B cell (primary cell): ENCODE data around the gene SFXN5. TPM values are rescaled to one million over a fixed set of nuclear protein-coding genes. Genes with fewer than 3 reads are reported as not detected.

ENCODE experiments used
- ATAC-seq: fragments of 200-7000 bp; cut with Tn5 transposase; one replicate; pipeline ENCODE4 v1.10.0; 2021; ENCODE audit warnings: low read depth, mild to moderate bottlenecking, moderate number of reproducible peaks, moderate library complexity
- CTCF ChIA-PET: fragments of 350-600 bp; sonication (Branson Sonifier 250); formaldehyde crosslinking; loops from one replicate; lab custom pipeline; 2021; ENCODE audit warnings: antibody characterized with exemption, inconsistent platforms; lab: Charles Lee
- POLR2A ChIA-PET: fragments of 350-600 bp; sonication (Branson Sonifier 250); formaldehyde crosslinking; loops from one replicate; lab custom pipeline; 2021; ENCODE audit warnings: antibody characterized with exemption; lab: Charles Lee
- DNase-seq: peaks from one replicate; pipeline ENCODE4 v3.0.0; 2013
- H2AFZ ChIP-seq: 2 replicates; pipeline ENCODE4 v1.6.1; 2012; ENCODE audit warnings: mild to moderate bottlenecking, low read depth, low read length; ENCODE audit not compliant: insufficient read depth, poor library complexity, severe bottlenecking
- H3K27ac ChIP-seq, 2 donors: 1 replicate in 1 of 2; 2 replicates in 1 of 2; pipeline ENCODE4 v1.5.1; 2012 to 2013; ENCODE audit warnings: low read length in 2 of 2, mild to moderate bottlenecking in 2 of 2, moderate library complexity in 1 of 2
- H3K27me3 ChIP-seq, 4 experiments: fragments of 200-600 bp in 1 of 4; sonication (generic) in 1 of 4; replicated peaks in 1 of 4; 1 replicate in 2 of 4; 2 replicates in 2 of 4; pipeline versions ENCODE4 v1.6.1 to v1.7.0; 2013 to 2016; ENCODE audit warnings: low read length in 3 of 4, mild to moderate bottlenecking in 2 of 4, mixed read lengths in 1 of 4, moderate library complexity in 1 of 4; ENCODE audit not compliant: insufficient read depth in 4 of 4, control insufficient read depth in 3 of 4; ENCODE audit errors: control extremely low read depth in 1 of 4
- H3K36me3 ChIP-seq, 2 experiments: replicated peaks in 1 of 2; 1 replicate in 1 of 2; 2 replicates in 1 of 2; pipeline versions ENCODE4 v1.6.1 to v1.7.1; 2013; ENCODE audit warnings: low read length in 1 of 2; ENCODE audit not compliant: insufficient read depth in 2 of 2, control insufficient read depth in 1 of 2; ENCODE audit errors: control extremely low read depth in 1 of 2, extremely low read depth in 1 of 2
- H3K4me1 ChIP-seq, 2 donors: fragments of 200-600 bp in 1 of 2; sonication (generic) in 1 of 2; 1 replicate in 1 of 2; 2 replicates in 1 of 2; pipeline versions ENCODE4 v1.5.1 to v1.6.1; 2013 to 2017; ENCODE audit warnings: low read length in 2 of 2; ENCODE audit not compliant: control insufficient read depth in 2 of 2, insufficient read depth in 2 of 2
- H3K4me2 ChIP-seq: replicated peaks from 2 replicates; pipeline ENCODE3; 2012; ENCODE audit warnings: mild to moderate bottlenecking, low read depth, low read length; ENCODE audit not compliant: poor library complexity, severe bottlenecking
- H3K4me3 ChIP-seq, 5 experiments: fragments of 200-600 bp in 1 of 5; sonication (generic) in 1 of 5; 1 replicate in 3 of 5; 2 replicates in 2 of 5; pipeline versions ENCODE4 v1.5.1 to v1.7.0; 2011 to 2016; ENCODE audit warnings: low read length in 4 of 5, mild to moderate bottlenecking in 4 of 5, low read depth in 2 of 5, control low read depth in 1 of 5, moderate library complexity in 1 of 5; ENCODE audit not compliant: insufficient read depth in 1 of 5; ENCODE audit errors: control extremely low read depth in 1 of 5, extremely low read depth in 1 of 5
- H3K79me2 ChIP-seq: fragments of 200-600 bp; sonication (generic); one replicate; pipeline ENCODE4 v1.6.0; 2016; ENCODE audit warnings: low read length; ENCODE audit not compliant: control insufficient read depth, insufficient read depth
- H3K9ac ChIP-seq: fragments of 200-600 bp; sonication (generic); 2 replicates; pipeline ENCODE4 v1.6.1; 2017; ENCODE audit warnings: mild to moderate bottlenecking, low read length, moderate library complexity
- H3K9me3 ChIP-seq, 3 donors: one replicate each; pipeline versions ENCODE4 v1.6.1 to v1.7.1; 2013; ENCODE audit warnings: low read length in 2 of 3; ENCODE audit not compliant: control insufficient read depth in 2 of 3, insufficient read depth in 1 of 3; ENCODE audit errors: control extremely low read depth in 1 of 3
- H4K20me1 ChIP-seq: 2 replicates; pipeline ENCODE4 v1.6.0; 2012; ENCODE audit warnings: mild to moderate bottlenecking, low read length; ENCODE audit not compliant: insufficient read depth, control insufficient read depth, poor library complexity, severe bottlenecking
- H3K27ac Mint-ChIP-seq: one replicate; pipeline ENCODE4 v1.8.0; 2021; ENCODE audit warnings: mixed read lengths
- H3K27me3 Mint-ChIP-seq: one replicate; pipeline ENCODE4 v1.8.0; 2021; ENCODE audit warnings: mixed read lengths
- H3K4me1 Mint-ChIP-seq: one replicate; pipeline ENCODE4 v1.8.0; 2021; ENCODE audit warnings: mixed read lengths
- H3K4me3 Mint-ChIP-seq: one replicate; pipeline ENCODE4 v1.8.0; 2021; ENCODE audit warnings: mixed read lengths
- H3K9me3 Mint-ChIP-seq: one replicate; pipeline ENCODE4 v1.8.0; 2022; ENCODE audit warnings: mixed read lengths; ENCODE audit not compliant: insufficient read depth
- CTCF ChIP-seq: fragments of 200-600 bp; IDR thresholded peaks from one replicate; pipeline ENCODE4 v1.8.0; 2022; ENCODE audit warnings: antibody characterized with exemption, mild to moderate bottlenecking
- EZH2 ChIP-seq: IDR thresholded peaks from 2 replicates; pipeline ENCODE4 v1.6.1; 2012; ENCODE audit warnings: borderline replicate concordance, low read depth, mild to moderate bottlenecking, moderate library complexity, low read length; ENCODE audit not compliant: insufficient read depth, poor library complexity, severe bottlenecking
- WGBS: methylation state at CpG from one replicate; pipeline ENCODE4 v1.1.5; 2013; ENCODE audit warnings: missing lambda C conversion rate; ENCODE audit not compliant: insufficient coverage; 5-methylcytosine and 5-hydroxymethylcytosine counted together
- intact Hi-C: fragments of 100-400 bp; cut with micrococcal nuclease; formaldehyde crosslinking; loops from one replicate; pipeline ENCODE4 v1.10.0; 2022
- polyA plus RNA-seq: library from polyadenylated mRNA; depleted of rRNA; stranded (reverse); fragments of >200 nt; gene quantifications from 2 replicates; pipeline ENCODE4 v1.2.3, GENCODE V29; 2012
- total RNA-seq, 2 donors: library from RNA; stranded (reverse); fragments of 120-200 nt in 1 of 2; gene quantifications; 1 replicate in 1 of 2; 2 replicates in 1 of 2; pipeline versions ENCODE4 v1.2.3 to v1.2.4, GENCODE V29; 2013 to 2022

The SFXN5 gene
- total and polyA plus RNA-seq, 2 donors (not counting 1 experiment from before 2014, with no cell fraction given), result 8.0 to 16.9 TPM

GRCh38 chr2:72958542-72959385, 112.7 kb downstream of the SFXN5 start:
- H3K4me1 Mint-ChIP-seq, result no peaks in the 10 kb centered on the region
- H3K4me3 Mint-ChIP-seq, result no peak overlapping the region
- H3K27me3 Mint-ChIP-seq, result no peaks in the 10 kb centered on the region
- H4K20me1 ChIP-seq, result no peaks in the 10 kb centered on the region
- POLR2A ChIA-PET, result no interaction called here
- CTCF ChIA-PET, result no interaction called here
- no peaks in the 10 kb centered on the region for H3K36me3 ChIP-seq
- no peak overlapping the region for H3K27ac Mint-ChIP-seq
- no peaks in the 10 kb centered on the region for H3K79me2 ChIP-seq
- no peaks in the 10 kb centered on the region for H3K27me3 ChIP-seq
- H3K9me3 Mint-ChIP-seq, result no peaks in the 10 kb centered on the region
- H3K4me1 ChIP-seq, result peaks cover 0 to 3% of the 10 kb centered on the region in 2 donors
- H3K9ac ChIP-seq, result no peak overlapping the region
- no peak for ATAC-seq
- H3K27ac ChIP-seq, result no peak overlapping the region
- H3K4me2 ChIP-seq, result no peak overlapping the region
- TF ChIP-seq CTCF, result no peak
- no peak for TF ChIP-seq EZH2
- no peak overlapping the region for H3K4me3 ChIP-seq
- 96% methylated on average over 12 of the region's 13 CpGs for WGBS
- no peak overlapping the region for H2AFZ ChIP-seq
- no peak for DNase-seq
- intact Hi-C loops, result no loop called here
- no peaks in the 10 kb centered on the region for H3K9me3 ChIP-seq

GRCh38 chr2:72956936-72957335, 114.6 kb downstream of the SFXN5 start:
- CTCF ChIA-PET, result interaction anchor here (0.6 kb wide), 1 partner anchor 70 kb away, joined by 3 read pairs; no protein-coding TSS in a partner anchor
- WGBS, result 83% methylated on average over 1 of the region's 3 CpGs
- no peak overlapping the region for H3K4me2 ChIP-seq
- no peak overlapping the region for H2AFZ ChIP-seq
- H3K4me3 Mint-ChIP-seq, result no peak overlapping the region
- H4K20me1 ChIP-seq, result no peaks in the 10 kb centered on the region
- TF ChIP-seq CTCF, result no peak
- no peak for TF ChIP-seq EZH2
- H3K27ac ChIP-seq, result no peak overlapping the region
- intact Hi-C loops, result no loop called here
- peaks cover 0 to 3% of the 10 kb centered on the region in 2 donors for H3K4me1 ChIP-seq
- H3K4me1 Mint-ChIP-seq, result no peaks in the 10 kb centered on the region
- no peaks in the 10 kb centered on the region for H3K36me3 ChIP-seq
- no peak for DNase-seq
- H3K27ac Mint-ChIP-seq, result no peak overlapping the region
- H3K4me3 ChIP-seq, result no peak overlapping the region
- H3K27me3 Mint-ChIP-seq, result no peaks in the 10 kb centered on the region
- H3K9ac ChIP-seq, result no peak overlapping the region
- ATAC-seq, result no peak
- H3K9me3 ChIP-seq, result no peaks in the 10 kb centered on the region
- POLR2A ChIA-PET, result no interaction called here
- H3K9me3 Mint-ChIP-seq, result no peaks in the 10 kb centered on the region
- H3K79me2 ChIP-seq, result no peaks in the 10 kb centered on the region
- no peaks in the 10 kb centered on the region for H3K27me3 ChIP-seq
